HG02623 (cell line): Measurements from ENCODE around the gene PTMA.
"Not testable (repeated sequence)": the region's sequence is repeated elsewhere in the genome, so short reads cannot be mapped to it uniquely, and the experiment has no call there.

Experiments
- ATAC-seq: cut with Tn5 transposase; IDR thresholded peaks from one replicate; pipeline ENCODE4 v1.9.1; 2021; ENCODE audit warnings: moderate library complexity; ENCODE audit not compliant: unreplicated experiment

The PTMA gene

DNA sequence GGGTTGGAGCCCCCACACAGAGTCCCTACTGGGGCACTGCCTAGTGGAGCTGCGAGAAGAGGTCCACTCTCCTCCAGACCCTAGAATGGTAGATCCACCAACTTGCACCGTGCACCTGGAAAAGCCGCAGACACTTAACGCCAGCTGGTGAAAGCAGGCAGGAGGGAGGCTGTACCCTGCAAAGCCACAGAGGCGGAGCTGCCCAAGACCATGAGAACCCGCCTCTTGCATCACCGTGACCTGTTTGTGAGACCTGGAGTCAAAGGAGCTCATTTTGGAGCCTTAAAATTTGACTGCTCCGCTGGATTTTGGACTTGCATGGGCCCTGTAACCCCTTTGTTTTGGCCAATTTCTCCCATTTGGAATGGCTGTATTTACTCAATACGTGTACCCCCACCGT lies 40.7 kb downstream of the PTMA start:
- ATAC-seq = not testable (repeated sequence)

DNA sequence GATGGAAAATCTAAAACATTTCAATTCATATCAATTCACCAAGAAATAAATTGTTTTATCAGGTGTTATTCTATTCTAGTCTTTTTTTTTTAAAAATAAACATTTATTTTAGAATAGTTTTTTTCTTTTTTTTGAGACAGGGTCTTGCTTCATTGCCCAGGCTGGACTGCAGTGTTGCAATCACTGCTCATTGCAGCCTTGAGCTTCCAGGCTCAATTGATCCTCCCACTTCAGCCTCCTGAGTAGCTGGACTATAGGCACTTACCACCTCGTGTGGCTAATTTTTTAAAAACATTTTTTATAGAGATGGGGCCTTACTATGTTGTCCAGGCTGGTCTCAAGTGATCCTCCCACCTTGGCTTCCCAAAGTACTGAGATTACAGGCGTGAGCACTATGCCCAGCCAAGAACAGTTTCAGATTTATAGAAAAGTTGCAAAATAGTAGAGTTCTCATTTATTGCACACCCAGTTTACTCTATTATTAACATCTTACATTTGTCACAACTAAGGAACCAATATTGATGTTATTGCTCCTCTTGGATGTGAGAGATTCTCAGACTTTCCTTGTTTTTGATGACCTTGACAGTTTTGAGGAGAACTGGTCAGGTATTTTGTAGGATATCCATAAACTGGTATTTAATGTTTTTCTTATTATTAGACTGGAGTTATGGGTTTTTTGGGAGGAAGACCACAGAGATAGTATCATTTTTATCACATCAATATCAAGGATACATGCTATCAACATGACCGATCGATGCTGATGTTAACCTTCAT lies 42.9 kb downstream of the PTMA start:
- no peak for ATAC-seq

DNA sequence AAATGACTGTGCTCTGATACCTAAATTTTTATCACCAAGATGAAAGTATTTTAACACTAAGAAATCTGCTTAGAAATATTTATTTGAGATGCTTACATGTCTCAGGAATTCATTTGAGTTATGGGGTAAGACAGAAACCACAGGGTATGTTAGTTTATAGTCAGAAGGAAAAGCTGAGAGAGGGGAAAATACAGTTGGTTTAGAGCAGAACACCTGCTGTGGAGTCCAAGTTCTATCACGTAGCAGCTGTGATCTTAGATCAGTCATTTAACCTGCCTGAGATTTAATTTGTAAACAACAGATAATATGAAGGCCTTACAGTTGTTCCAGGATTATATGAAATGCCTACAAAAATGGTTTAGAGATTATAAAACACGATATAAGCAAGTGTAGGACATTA lies 43.7 kb downstream of the PTMA start:
- no peak for ATAC-seq

DNA sequence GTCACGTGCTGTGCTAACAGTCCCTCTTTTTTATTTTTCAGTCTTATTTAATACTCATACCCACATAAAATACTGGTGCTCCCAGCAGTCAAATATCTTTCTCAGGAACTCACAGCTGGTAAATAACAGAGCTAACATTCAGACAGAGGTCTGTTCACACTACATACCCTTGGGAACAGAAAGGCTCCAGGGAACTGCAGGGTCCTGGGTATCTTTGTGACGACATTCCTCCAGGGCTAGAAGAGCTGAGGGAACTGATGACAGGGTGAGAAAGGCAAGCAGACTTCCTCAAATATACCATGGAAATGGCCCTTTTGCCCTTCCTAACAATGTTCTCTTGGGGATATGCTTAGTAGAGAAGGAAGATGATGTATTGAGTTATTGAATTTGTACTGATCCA lies 53.4 kb downstream of the PTMA start:
- no peak for ATAC-seq
